Natural killer cell (primary cell): ENCODE results near the gene NGLY1. TPM values are rescaled to one million over a fixed set of nuclear protein-coding genes. Genes with fewer than 3 reads are reported as not detected.
A peak's percentile ranks its signal among the peaks of the same experiment; 100 is the strongest.

Experiments
- ATAC-seq, 3 donors: fragments of 150-1000 bp in 2 of 3; fragments of 200-7000 bp in 1 of 3; cut with Tn5 transposase; 1 replicate in 1 of 3; 2 replicates in 2 of 3; pipeline ENCODE4 v1.10.0; 2021; ENCODE audit warnings: mild to moderate bottlenecking in 2 of 3, moderate library complexity in 2 of 3
- DNase-seq, 2 donors: peaks; one replicate each; pipeline versions ENCODE4 v3.0.0 to v3.0.0-alpha.2; 2013 to 2021; ENCODE audit warnings: mixed read lengths in 1 of 2
- H3K27ac ChIP-seq: one replicate; pipeline ENCODE4 v1.5.1; 2013; ENCODE audit warnings: mild to moderate bottlenecking, low read length
- H3K27me3 ChIP-seq: one replicate; pipeline ENCODE4 v1.6.1; 2013; ENCODE audit warnings: low read length; ENCODE audit not compliant: control insufficient read depth, insufficient read depth
- H3K36me3 ChIP-seq: one replicate; pipeline ENCODE4 v1.6.1; 2013; ENCODE audit warnings: low read length; ENCODE audit not compliant: control insufficient read depth, insufficient read depth
- H3K4me1 ChIP-seq: one replicate; pipeline ENCODE4 v1.6.1; 2013; ENCODE audit warnings: low read length; ENCODE audit not compliant: control insufficient read depth, insufficient read depth
- H3K4me3 ChIP-seq: one replicate; pipeline ENCODE4 v1.5.1; 2013; ENCODE audit warnings: low read length
- H3K9me3 ChIP-seq: one replicate; pipeline ENCODE4 v1.6.1; 2013; ENCODE audit warnings: low read length; ENCODE audit not compliant: control insufficient read depth, insufficient read depth
- H3K27ac Mint-ChIP-seq, 2 donors: one replicate each; pipeline ENCODE4 v1.8.0; 2022; ENCODE audit warnings: mild to moderate bottlenecking in 2 of 2, mixed read lengths in 2 of 2, moderate library complexity in 1 of 2
- H3K27me3 Mint-ChIP-seq, 2 donors: one replicate each; pipeline ENCODE4 v1.8.0; 2022; ENCODE audit warnings: low read depth in 2 of 2, mixed read lengths in 2 of 2
- H3K36me3 Mint-ChIP-seq: one replicate; pipeline ENCODE4 v1.8.0; 2022; ENCODE audit warnings: mixed read lengths
- H3K4me1 Mint-ChIP-seq, 2 donors: one replicate each; pipeline ENCODE4 v1.8.0; 2022; ENCODE audit warnings: mixed read lengths in 2 of 2
- H3K4me3 Mint-ChIP-seq: one replicate; pipeline ENCODE4 v1.8.0; 2022; ENCODE audit warnings: mild to moderate bottlenecking, moderate library complexity, mixed read lengths
- H3K9me3 Mint-ChIP-seq, 2 donors: one replicate each; pipeline ENCODE4 v1.8.0; 2022; ENCODE audit warnings: mixed read lengths in 2 of 2
- WGBS: methylation state at CpG from one replicate; pipeline ENCODE4 v1.1.7; 2013; ENCODE audit warnings: missing lambda C conversion rate; ENCODE audit not compliant: insufficient coverage; 5-methylcytosine and 5-hydroxymethylcytosine counted together
- intact Hi-C: fragments of 100-400 bp; cut with micrococcal nuclease; formaldehyde crosslinking; loops from one replicate; pipeline ENCODE4 v1.14.2; 2022
- total RNA-seq, 4 donors: library from RNA; stranded (reverse); fragments of 120-200 nt in 1 of 4; gene quantifications; one replicate each; pipeline versions ENCODE4 v1.2.3 to v1.2.4, GENCODE V29; 2013 to 2022
- TF ChIP-seq, protein P1 (sequence below): fragments of 200-600 bp; IDR thresholded peaks from one replicate; pipeline ENCODE4 v1.8.0; 2022; ENCODE audit warnings: antibody characterized with exemption

NGLY1 gene
- total RNA-seq, 3 donors from 2014 or later (not counting 1 experiment from before 2014, with no cell fraction given), result 63.0 to 93.5 (median 88.6) TPM

DNA sequence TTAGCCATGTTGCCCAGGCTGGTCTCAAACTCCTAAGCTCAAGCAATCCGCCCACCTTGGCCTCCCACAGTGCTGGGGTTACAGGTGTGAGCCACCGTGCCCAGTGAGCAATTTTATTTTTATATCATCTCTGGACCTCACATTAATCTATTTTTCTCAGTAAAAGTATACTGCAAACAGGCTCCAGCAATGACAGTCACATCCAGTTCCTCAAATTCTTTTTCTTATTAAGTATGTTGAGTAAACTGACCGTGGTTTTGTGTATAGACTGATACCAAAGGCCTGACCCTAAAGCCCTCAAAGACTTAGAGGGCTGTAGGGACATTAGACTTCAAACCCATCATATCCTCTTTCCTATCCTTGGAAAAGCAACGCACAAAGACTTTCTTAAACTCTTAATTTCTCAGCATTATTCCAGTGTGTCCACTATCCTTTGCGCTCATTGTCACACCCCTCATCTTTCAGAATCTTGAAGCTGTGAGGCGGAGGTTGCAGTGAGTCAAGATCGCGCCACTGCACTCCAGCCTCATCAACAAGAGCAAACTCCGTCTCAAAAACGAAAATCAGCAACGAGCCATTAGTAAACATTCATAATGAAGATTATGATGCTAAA, 2.0 kb downstream of the NGLY1 start:
- ATAC-seq, result no peak
- no peaks in the 10 kb centered on the region for H3K27me3 ChIP-seq
- H3K36me3 ChIP-seq, result peaks cover 17% of the 10 kb centered on the region
- WGBS, result 81% methylated on average over 8 of the region's 11 CpGs
- H3K4me1 ChIP-seq, result peaks cover 19% of the 10 kb centered on the region
- TF ChIP-seq, protein P1, sequence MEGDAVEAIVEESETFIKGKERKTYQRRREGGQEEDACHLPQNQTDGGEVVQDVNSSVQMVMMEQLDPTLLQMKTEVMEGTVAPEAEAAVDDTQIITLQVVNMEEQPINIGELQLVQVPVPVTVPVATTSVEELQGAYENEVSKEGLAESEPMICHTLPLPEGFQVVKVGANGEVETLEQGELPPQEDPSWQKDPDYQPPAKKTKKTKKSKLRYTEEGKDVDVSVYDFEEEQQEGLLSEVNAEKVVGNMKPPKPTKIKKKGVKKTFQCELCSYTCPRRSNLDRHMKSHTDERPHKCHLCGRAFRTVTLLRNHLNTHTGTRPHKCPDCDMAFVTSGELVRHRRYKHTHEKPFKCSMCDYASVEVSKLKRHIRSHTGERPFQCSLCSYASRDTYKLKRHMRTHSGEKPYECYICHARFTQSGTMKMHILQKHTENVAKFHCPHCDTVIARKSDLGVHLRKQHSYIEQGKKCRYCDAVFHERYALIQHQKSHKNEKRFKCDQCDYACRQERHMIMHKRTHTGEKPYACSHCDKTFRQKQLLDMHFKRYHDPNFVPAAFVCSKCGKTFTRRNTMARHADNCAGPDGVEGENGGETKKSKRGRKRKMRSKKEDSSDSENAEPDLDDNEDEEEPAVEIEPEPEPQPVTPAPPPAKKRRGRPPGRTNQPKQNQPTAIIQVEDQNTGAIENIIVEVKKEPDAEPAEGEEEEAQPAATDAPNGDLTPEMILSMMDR, result no peak
- intact Hi-C loops, result loop anchor here (5.0 kb wide), 1 partner anchor 76 kb away; no protein-coding TSS in a partner anchor
- no peak overlapping the region for H3K4me3 ChIP-seq
- peak overlapping the region; percentile 38 for H3K4me3 Mint-ChIP-seq
- H3K27ac Mint-ChIP-seq, result peak overlapping the region; percentile 85 to 87
- no peak for DNase-seq
- H3K27me3 Mint-ChIP-seq, result no peaks in the 10 kb centered on the region
- peaks cover 45 to 48% of the 10 kb centered on the region in 2 donors for H3K4me1 Mint-ChIP-seq
- no peaks in the 10 kb centered on the region for H3K9me3 Mint-ChIP-seq
- peak overlapping the region; percentile 96 for H3K27ac ChIP-seq
- H3K36me3 Mint-ChIP-seq, result peaks cover 19% of the 10 kb centered on the region
- no peaks in the 10 kb centered on the region for H3K9me3 ChIP-seq

DNA sequence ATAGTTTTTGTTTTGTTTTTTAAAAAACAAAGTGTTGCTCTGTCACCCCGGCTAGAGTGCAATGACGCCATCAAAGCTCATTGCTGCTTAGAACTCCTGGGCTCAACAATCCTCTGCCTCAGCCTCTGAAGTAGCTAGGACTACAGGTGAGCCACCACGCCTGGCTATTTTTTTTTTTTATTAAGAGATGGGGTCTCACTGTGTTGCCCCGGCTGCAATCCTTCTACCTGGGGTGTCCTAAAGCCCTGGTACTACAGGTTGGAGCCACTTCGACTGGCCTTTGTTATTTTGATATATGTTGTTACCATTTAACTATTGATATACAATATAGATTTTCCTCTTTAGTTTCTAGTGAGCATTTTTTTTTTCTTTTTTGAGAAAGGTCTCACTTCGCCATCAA, 2.6 kb downstream of the NGLY1 start:
- ATAC-seq (no peak), DNase-seq (no peak)
- H3K27me3 Mint-ChIP-seq, result no peaks in the 10 kb centered on the region
- peak overlapping the region; percentile 16 to 40 for H3K27ac Mint-ChIP-seq
- intact Hi-C loops, result loop anchor here (5.0 kb wide), 1 partner anchor 77 kb away; no protein-coding TSS in a partner anchor
- Histone ChIP-seq H3K36me3 (peaks cover 23% of the 10 kb centered on the region), H3K4me1 (peaks cover 19% of the 10 kb centered on the region), H3K27me3 (no peaks in the 10 kb centered on the region), H3K9me3 (no peaks in the 10 kb centered on the region), H3K27ac (no peak overlapping the region), H3K4me3 (no peak overlapping the region)
- peak overlapping the region; percentile 11 for H3K4me3 Mint-ChIP-seq
- TF ChIP-seq, protein P1, result no peak
- 87% methylated on average over 4 of the region's 6 CpGs for WGBS
- H3K9me3 Mint-ChIP-seq, result no peaks in the 10 kb centered on the region
- H3K36me3 Mint-ChIP-seq, result peaks cover 19% of the 10 kb centered on the region
- peaks cover 44 to 45% of the 10 kb centered on the region in 2 donors for H3K4me1 Mint-ChIP-seq

DNA sequence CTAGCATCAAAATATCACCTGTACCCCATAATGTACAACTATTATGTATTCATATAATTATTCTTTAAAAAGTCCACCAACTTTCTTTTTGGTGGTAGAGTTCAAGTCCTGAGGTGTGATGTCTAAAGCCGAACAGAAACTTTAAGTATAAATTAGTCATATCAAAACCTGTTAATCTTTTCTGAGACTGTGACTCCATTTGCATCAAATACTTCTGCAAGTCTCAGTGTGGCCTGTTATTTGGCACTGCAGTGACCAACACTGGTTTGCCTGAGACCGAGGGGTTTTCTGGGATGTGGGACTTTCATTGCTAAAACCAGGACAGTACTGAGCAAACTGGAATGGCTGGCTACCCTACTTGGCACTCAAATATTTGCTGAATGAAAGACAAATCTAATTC, 7.3 kb downstream of the NGLY1 start:
- Histone ChIP-seq H3K27ac (no peak overlapping the region), H3K9me3 (no peaks in the 10 kb centered on the region), H3K4me3 (no peak overlapping the region), H3K36me3 (peaks cover 47% of the 10 kb centered on the region), H3K4me1 (peaks cover 5% of the 10 kb centered on the region), H3K27me3 (no peaks in the 10 kb centered on the region)
- no peak for ATAC-seq
- H3K9me3 Mint-ChIP-seq, result no peaks in the 10 kb centered on the region
- no peaks in the 10 kb centered on the region for H3K27me3 Mint-ChIP-seq
- H3K27ac Mint-ChIP-seq, result no peak overlapping the region
- intact Hi-C loops, result no loop called here
- no peak for DNase-seq
- H3K36me3 Mint-ChIP-seq, result peaks cover 41% of the 10 kb centered on the region
- WGBS, result 85% methylated on average over 1 of the region's 2 CpGs
- TF ChIP-seq, protein P1, result no peak
- H3K4me3 Mint-ChIP-seq, result no peak overlapping the region
- H3K4me1 Mint-ChIP-seq, result peaks cover 51 to 54% of the 10 kb centered on the region in 2 donors

DNA sequence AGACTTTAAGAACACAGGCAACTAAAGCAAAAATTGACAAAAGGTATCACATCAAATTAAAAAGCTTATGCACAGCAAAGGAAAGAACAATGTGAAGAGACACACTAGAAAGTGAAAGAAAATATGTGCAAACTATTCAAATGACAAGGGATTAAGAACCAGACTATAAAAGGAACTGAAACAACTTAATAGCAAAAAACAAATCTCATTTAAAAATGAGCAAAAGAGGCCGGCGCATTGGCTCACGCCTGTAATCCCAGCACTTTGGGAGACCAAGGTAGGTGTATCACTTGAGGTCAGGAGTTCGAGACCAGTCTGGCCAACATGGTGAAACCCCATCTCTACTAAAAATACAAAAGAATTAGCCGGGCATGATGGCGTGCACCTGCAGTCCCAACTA, 14.4 kb downstream of the NGLY1 start:
- Mint-ChIP-seq H3K4me3 (no peak overlapping the region), H3K4me1 (peaks cover 33 to 41% of the 10 kb centered on the region in 2 donors), H3K9me3 (no peaks in the 10 kb centered on the region), H3K36me3 (peaks cover 7% of the 10 kb centered on the region), H3K27ac (peak overlapping the region in 1 of 2 donors; percentile 5), H3K27me3 (no peaks in the 10 kb centered on the region)
- TF ChIP-seq, protein P1, result no peak
- intact Hi-C loops, result no loop called here
- WGBS, result 75% methylated on average over 6 of the region's 6 CpGs
- H3K27ac ChIP-seq, result peak overlapping the region; percentile 35
- H3K9me3 ChIP-seq, result no peaks in the 10 kb centered on the region
- no peak overlapping the region for H3K4me3 ChIP-seq
- H3K27me3 ChIP-seq, result no peaks in the 10 kb centered on the region
- DNase-seq (no peak), ATAC-seq (no peak)
- H3K4me1 ChIP-seq, result no peaks in the 10 kb centered on the region
- peaks cover 17% of the 10 kb centered on the region for H3K36me3 ChIP-seq
